ENCODE results near the gene LITAF. TPM values are rescaled to one million over a fixed set of nuclear protein-coding genes. Genes with fewer than 3 reads are reported as not detected.

LITAF gene
- total RNA-seq, 1 donor from 2014 or later = 242 TPM

GRCh38 chr16:11538880-11539279 lies 47.8 kb downstream of the LITAF start:
- no peaks in the 10 kb centered on the region for H3K9me3 ChIP-seq

GRCh38 chr16:11536104-11536866 lies 50.4 kb downstream of the LITAF start:
- no peaks in the 10 kb centered on the region for H3K36me3 ChIP-seq
- H3K4me3 ChIP-seq = no peak overlapping the region
- H3K27me3 ChIP-seq = no peaks in the 10 kb centered on the region
- no peak for ATAC-seq
- H3K9me3 ChIP-seq = no peaks in the 10 kb centered on the region
- intact Hi-C loops (cut with DNase I) = loop anchor here (10.0 kb wide), 1 partner anchor 179 kb away; no protein-coding TSS in a partner anchor
- TF ChIP-seq, protein P1, sequence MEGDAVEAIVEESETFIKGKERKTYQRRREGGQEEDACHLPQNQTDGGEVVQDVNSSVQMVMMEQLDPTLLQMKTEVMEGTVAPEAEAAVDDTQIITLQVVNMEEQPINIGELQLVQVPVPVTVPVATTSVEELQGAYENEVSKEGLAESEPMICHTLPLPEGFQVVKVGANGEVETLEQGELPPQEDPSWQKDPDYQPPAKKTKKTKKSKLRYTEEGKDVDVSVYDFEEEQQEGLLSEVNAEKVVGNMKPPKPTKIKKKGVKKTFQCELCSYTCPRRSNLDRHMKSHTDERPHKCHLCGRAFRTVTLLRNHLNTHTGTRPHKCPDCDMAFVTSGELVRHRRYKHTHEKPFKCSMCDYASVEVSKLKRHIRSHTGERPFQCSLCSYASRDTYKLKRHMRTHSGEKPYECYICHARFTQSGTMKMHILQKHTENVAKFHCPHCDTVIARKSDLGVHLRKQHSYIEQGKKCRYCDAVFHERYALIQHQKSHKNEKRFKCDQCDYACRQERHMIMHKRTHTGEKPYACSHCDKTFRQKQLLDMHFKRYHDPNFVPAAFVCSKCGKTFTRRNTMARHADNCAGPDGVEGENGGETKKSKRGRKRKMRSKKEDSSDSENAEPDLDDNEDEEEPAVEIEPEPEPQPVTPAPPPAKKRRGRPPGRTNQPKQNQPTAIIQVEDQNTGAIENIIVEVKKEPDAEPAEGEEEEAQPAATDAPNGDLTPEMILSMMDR (IDR thresholded peaks at IDR 0.05) = no peak
- no peak for DNase-seq
- H3K4me1 ChIP-seq = no peaks in the 10 kb centered on the region
- no peak overlapping the region for H3K27ac ChIP-seq

More at GRCh38 chr16:11538880-11539279, 47.8 kb downstream of the LITAF start:
- H3K27ac ChIP-seq = no peak overlapping the region
- TF ChIP-seq, protein P1 (IDR thresholded peaks at IDR 0.05) = no peak
- H3K36me3 ChIP-seq = no peaks in the 10 kb centered on the region
- H3K4me3 ChIP-seq = no peak overlapping the region
- intact Hi-C loops (cut with DNase I) = loop anchor here (10.0 kb wide), 1 partner anchor 176 kb away; no protein-coding TSS in a partner anchor
- no peaks in the 10 kb centered on the region for H3K27me3 ChIP-seq
- H3K4me1 ChIP-seq = no peaks in the 10 kb centered on the region
- DNase-seq (no peak), ATAC-seq (no peak)

GRCh38 chr16:11535494-11535893 lies 51.2 kb downstream of the LITAF start:
- no peaks in the 10 kb centered on the region for H3K9me3 ChIP-seq
- no peaks in the 10 kb centered on the region for H3K36me3 ChIP-seq
- no peak for DNase-seq
- H3K27ac ChIP-seq = no peak overlapping the region
- no peaks in the 10 kb centered on the region for H3K4me1 ChIP-seq
- no peak for ATAC-seq
- H3K27me3 ChIP-seq = no peaks in the 10 kb centered on the region
- intact Hi-C loops (cut with DNase I) = loop anchor here (10.0 kb wide), 1 partner anchor 179 kb away; no protein-coding TSS in a partner anchor
- TF ChIP-seq, protein P1 (IDR thresholded peaks at IDR 0.05) = no peak
- no peak overlapping the region for H3K4me3 ChIP-seq

DNA sequence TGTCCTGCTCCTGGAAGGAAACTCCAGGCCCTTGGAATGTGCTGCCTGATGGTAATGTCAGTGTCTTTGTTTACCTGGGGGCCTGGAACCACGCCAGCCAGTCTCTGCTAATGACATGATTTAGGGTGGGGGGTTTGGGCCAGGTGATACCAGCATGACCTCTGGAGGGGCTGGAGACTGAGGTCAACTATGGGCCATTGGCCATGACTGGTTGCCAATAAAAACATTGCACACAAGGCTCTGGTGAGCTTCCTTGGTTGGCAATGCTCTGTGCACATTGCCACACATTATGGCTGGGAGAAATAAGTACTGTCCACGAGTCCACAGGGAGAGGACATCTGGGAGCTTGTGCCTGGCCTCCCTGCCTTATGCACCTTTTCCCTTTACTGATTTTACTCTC lies 52.5 kb downstream of the LITAF start:
- ATAC-seq = peak; percentile 11
- intact Hi-C loops (cut with DNase I) = loop anchor here (10.0 kb wide), 1 partner anchor 181 kb away; no protein-coding TSS in a partner anchor

GRCh38 chr16:11533588-11533987 lies 53.1 kb downstream of the LITAF start:
- Histone ChIP-seq H3K4me3 (no peak overlapping the region), H3K36me3 (no peaks in the 10 kb centered on the region), H3K9me3 (no peaks in the 10 kb centered on the region), H3K27me3 (no peaks in the 10 kb centered on the region), H3K4me1 (no peaks in the 10 kb centered on the region), H3K27ac (no peak overlapping the region)
- ATAC-seq = no peak
- intact Hi-C loops (cut with DNase I) = loop anchor here (10.0 kb wide), 1 partner anchor 181 kb away; no protein-coding TSS in a partner anchor
- TF ChIP-seq, protein P1 (IDR thresholded peaks at IDR 0.05) = no peak
- DNase-seq = no peak

More for the DNA sequence above, 52.5 kb downstream of the LITAF start:
- TF ChIP-seq, protein P1 (IDR thresholded peaks at IDR 0.05) = no peak
- H3K4me1 ChIP-seq = no peaks in the 10 kb centered on the region
- H3K27me3 ChIP-seq = no peaks in the 10 kb centered on the region
- no peak for DNase-seq
- H3K27ac ChIP-seq = no peak overlapping the region
- no peaks in the 10 kb centered on the region for H3K9me3 ChIP-seq
- H3K4me3 ChIP-seq = no peak overlapping the region
- no peaks in the 10 kb centered on the region for H3K36me3 ChIP-seq

Measured in upper lobe of right lung (tissue), 1 donor.